Body of pancreas (tissue), 4 donors: ENCODE measurements around the gene CCDC92B. TPM values are rescaled to one million over a fixed set of nuclear protein-coding genes. Genes with fewer than 3 reads are reported as not detected.

ENCODE experiments used
- ATAC-seq: fragments of 150-250 bp; one replicate; pipeline ENCODE4 v1.9.1; 2016
- DNase-seq, 4 donors: peaks; one replicate each; pipeline ENCODE4 v3.0.0-alpha.2; 2019
- H3K27ac ChIP-seq, 4 donors: fragments of 200-600 bp; sonication (generic); 1 replicate in 3 of 4; 2 replicates in 1 of 4; pipeline versions ENCODE4 v1.5.1 to v1.6.1; 2016 to 2019; ENCODE audit warnings: mild to moderate bottlenecking in 1 of 4, mixed read lengths in 1 of 4, moderate library complexity in 1 of 4
- H3K27me3 ChIP-seq, 2 donors: fragments of 200-600 bp; sonication (generic); one replicate each; pipeline ENCODE4 v1.6.0; 2016; ENCODE audit warnings: mild to moderate bottlenecking in 1 of 2
- H3K36me3 ChIP-seq, 2 donors: fragments of 200-600 bp; sonication (generic); replicated peaks in 1 of 2; 2 replicates each; pipeline ENCODE4 v1.5.1; 2016; ENCODE audit warnings: low read depth in 2 of 2; ENCODE audit not compliant: insufficient read depth in 1 of 2
- H3K4me1 ChIP-seq: fragments of 200-600 bp; sonication (generic); one replicate; pipeline ENCODE4 v1.6.0; 2016
- H3K4me3 ChIP-seq, 2 donors: fragments of 200-600 bp; sonication (generic); 1 replicate in 1 of 2; 2 replicates in 1 of 2; pipeline ENCODE4 v1.5.1; 2016 to 2019
- H3K9me3 ChIP-seq, 3 donors: fragments of 200-600 bp; sonication (generic); 1 replicate in 2 of 3; 2 replicates in 1 of 3; pipeline ENCODE4 v1.5.1; 2016
- CTCF ChIP-seq, 7 experiments: fragments of 450-650 bp in 4 of 7; fragments of 200-600 bp in 3 of 7; sonication (generic) in 3 of 7; IDR thresholded peaks; one replicate each; pipeline ENCODE4 v1.5.1; 2016 to 2019; ENCODE audit warnings: antibody characterized with exemption in 7 of 7
- POLR2A ChIP-seq, 3 donors: fragments of 450-650 bp; IDR thresholded peaks; one replicate each; pipeline ENCODE4 v1.6.1; 2016; ENCODE audit warnings: antibody characterized with exemption in 3 of 3, mild to moderate bottlenecking in 2 of 3
- WGBS, 2 donors: methylation state at CpG; one replicate each; pipeline ENCODE4 v1.1.5; 2017; 5-methylcytosine and 5-hydroxymethylcytosine counted together
- intact Hi-C: fragments of 100-400 bp; cut with DNase I; formaldehyde crosslinking; loops from one replicate; pipeline ENCODE4 v1.15.1; 2023
- total RNA-seq, 2 donors: library from RNA; depleted of rRNA; stranded (reverse); fragments of >200 nt; gene quantifications; one replicate each; pipeline ENCODE4 v1.1.0, GENCODE V29; 2016

The CCDC92B gene
- total RNA-seq, 2 donors from 2014 or later, result 0.26 TPM; not detected in 1

GRCh38 chr17:2718150-2718938, 31.1 kb downstream of the CCDC92B start:
- intact Hi-C loops, result no loop called here
- DNase-seq, result no peak
- no peak for TF ChIP-seq CTCF (IDR thresholded peaks at IDR 0.05)
- no peak for TF ChIP-seq POLR2A (IDR thresholded peaks at IDR 0.05)
- Histone ChIP-seq H3K27ac (no peak overlapping the region), H3K9me3 (no peaks in the 10 kb centered on the region), H3K4me3 (no peak overlapping the region), H3K36me3 (no peaks in the 10 kb centered on the region), H3K4me1 (no peaks in the 10 kb centered on the region), H3K27me3 (no peaks in the 10 kb centered on the region)
- no peak for ATAC-seq
- WGBS, 2 donors, result 69 to 76% methylated on average over 13 of the region's 13 CpGs

GRCh38 chr17:2716649-2717048, 32.8 kb downstream of the CCDC92B start:
- Histone ChIP-seq H3K9me3 (no peaks in the 10 kb centered on the region), H3K4me3 (no peak overlapping the region), H3K4me1 (peaks cover 10% of the 10 kb centered on the region), H3K36me3 (no peaks in the 10 kb centered on the region), H3K27me3 (no peaks in the 10 kb centered on the region), H3K27ac (no peak overlapping the region)
- no peak for TF ChIP-seq CTCF (IDR thresholded peaks at IDR 0.05)
- no peak for TF ChIP-seq POLR2A (IDR thresholded peaks at IDR 0.05)
- ATAC-seq (no peak), DNase-seq (no peak)
- intact Hi-C loops, result no loop called here
- WGBS, 2 donors, result 73 to 74% methylated on average over 5 of the region's 5 CpGs

- TF ChIP-seq CTCF (IDR thresholded peaks at IDR 0.05), result no peak
- no peak for TF ChIP-seq POLR2A (IDR thresholded peaks at IDR 0.05)
- 86 to 93% methylated on average over 9 of the region's 9 CpGs for WGBS, 2 donors
- Histone ChIP-seq H3K4me3 (no peak overlapping the region), H3K36me3 (no peaks in the 10 kb centered on the region), H3K4me1 (peaks cover 30% of the 10 kb centered on the region), H3K9me3 (no peaks in the 10 kb centered on the region), H3K27ac (no peak overlapping the region), H3K27me3 (no peaks in the 10 kb centered on the region)
- no peak for ATAC-seq
- no peak for DNase-seq
- intact Hi-C loops, result no loop called here
Measured at GRCh38 chr17:2713881-2714280, 35.6 kb downstream of the CCDC92B start.

GRCh38 chr17:2712300-2713043, 37.0 kb downstream of the CCDC92B start:
- 54 to 67% methylated on average over 27 to 34 of the region's 36 CpGs for WGBS, 2 donors
- Histone ChIP-seq H3K4me3 (peak overlapping the region; percentile 50 to 83), H3K9me3 (no peaks in the 10 kb centered on the region), H3K27me3 (no peaks in the 10 kb centered on the region), H3K4me1 (peaks cover 44% of the 10 kb centered on the region), H3K27ac (peak overlapping the region; percentile 82 to 93 (median 88)), H3K36me3 (no peaks in the 10 kb centered on the region)
- DNase-seq (no peak), ATAC-seq (no peak)
- intact Hi-C loops, result no loop called here
- no peak for TF ChIP-seq CTCF (IDR thresholded peaks at IDR 0.05)
- TF ChIP-seq POLR2A (IDR thresholded peaks at IDR 0.05), result no peak
